GM23338 (cell line): ENCODE data around the gene CXXC1.

ENCODE experiments used
- EZH2phosphoT487 ChIP-seq: fragments of 200-600 bp; sonication (generic); IDR thresholded peaks from one replicate; pipeline ENCODE4 v1.8.1; 2018; ENCODE audit warnings: antibody characterized with exemption; ENCODE audit not compliant: unreplicated experiment
- POLR2AphosphoS5 ChIP-seq: IDR thresholded peaks from 2 replicates; pipeline ENCODE4 v1.6.1; 2016; ENCODE audit warnings: antibody characterized with exemption, low read depth
- TF ChIP-seq, protein P1 (sequence below): IDR thresholded peaks from one replicate; pipeline ENCODE4 v1.6.1; 2018; ENCODE audit warnings: antibody characterized with exemption; ENCODE audit not compliant: unreplicated experiment
- TF ChIP-seq, protein P2 (sequence below), 2 experiments: fragments of 200-600 bp in 1 of 2; sonication (generic) in 1 of 2; conservative IDR thresholded peaks; 2 replicates each; pipeline versions ENCODE4 v1.5.1 to v1.6.1; 2016 to 2017; ENCODE audit warnings: antibody characterized with exemption in 2 of 2, low read depth in 2 of 2, mild to moderate bottlenecking in 2 of 2, moderate library complexity in 1 of 2

DNA sequence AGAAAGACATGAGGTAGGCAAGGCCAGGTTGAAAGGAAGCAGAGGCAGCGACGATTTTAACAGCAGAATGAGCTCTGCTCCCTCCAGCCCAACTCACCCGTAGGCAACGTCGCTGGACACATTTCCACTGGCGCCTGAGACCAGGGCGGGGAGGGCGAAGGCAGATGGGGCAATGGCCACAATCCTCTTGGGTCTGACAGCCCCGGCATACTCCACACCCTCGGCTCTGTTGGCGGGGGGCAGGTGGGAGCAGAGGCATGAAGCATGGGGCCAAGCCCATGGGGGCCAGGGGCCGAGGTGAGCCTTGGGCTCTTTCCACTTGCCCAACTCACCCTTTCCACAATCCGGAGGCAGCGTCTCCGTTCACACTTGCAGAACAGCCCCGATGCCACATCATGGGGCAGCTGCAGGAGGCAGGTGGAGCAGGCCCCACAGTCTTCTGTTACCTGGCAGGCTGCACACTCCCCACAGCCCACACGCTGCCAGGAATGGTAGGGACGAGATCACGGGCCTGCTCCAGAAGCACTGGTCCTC is 11.9 kb downstream of the CXXC1 start:
- TF ChIP-seq POLR2AphosphoS5 (no peak), EZH2phosphoT487 (no peak)
- TF ChIP-seq, protein P1, sequence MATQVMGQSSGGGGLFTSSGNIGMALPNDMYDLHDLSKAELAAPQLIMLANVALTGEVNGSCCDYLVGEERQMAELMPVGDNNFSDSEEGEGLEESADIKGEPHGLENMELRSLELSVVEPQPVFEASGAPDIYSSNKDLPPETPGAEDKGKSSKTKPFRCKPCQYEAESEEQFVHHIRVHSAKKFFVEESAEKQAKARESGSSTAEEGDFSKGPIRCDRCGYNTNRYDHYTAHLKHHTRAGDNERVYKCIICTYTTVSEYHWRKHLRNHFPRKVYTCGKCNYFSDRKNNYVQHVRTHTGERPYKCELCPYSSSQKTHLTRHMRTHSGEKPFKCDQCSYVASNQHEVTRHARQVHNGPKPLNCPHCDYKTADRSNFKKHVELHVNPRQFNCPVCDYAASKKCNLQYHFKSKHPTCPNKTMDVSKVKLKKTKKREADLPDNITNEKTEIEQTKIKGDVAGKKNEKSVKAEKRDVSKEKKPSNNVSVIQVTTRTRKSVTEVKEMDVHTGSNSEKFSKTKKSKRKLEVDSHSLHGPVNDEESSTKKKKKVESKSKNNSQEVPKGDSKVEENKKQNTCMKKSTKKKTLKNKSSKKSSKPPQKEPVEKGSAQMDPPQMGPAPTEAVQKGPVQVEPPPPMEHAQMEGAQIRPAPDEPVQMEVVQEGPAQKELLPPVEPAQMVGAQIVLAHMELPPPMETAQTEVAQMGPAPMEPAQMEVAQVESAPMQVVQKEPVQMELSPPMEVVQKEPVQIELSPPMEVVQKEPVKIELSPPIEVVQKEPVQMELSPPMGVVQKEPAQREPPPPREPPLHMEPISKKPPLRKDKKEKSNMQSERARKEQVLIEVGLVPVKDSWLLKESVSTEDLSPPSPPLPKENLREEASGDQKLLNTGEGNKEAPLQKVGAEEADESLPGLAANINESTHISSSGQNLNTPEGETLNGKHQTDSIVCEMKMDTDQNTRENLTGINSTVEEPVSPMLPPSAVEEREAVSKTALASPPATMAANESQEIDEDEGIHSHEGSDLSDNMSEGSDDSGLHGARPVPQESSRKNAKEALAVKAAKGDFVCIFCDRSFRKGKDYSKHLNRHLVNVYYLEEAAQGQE = no peak
- TF ChIP-seq, protein P2, sequence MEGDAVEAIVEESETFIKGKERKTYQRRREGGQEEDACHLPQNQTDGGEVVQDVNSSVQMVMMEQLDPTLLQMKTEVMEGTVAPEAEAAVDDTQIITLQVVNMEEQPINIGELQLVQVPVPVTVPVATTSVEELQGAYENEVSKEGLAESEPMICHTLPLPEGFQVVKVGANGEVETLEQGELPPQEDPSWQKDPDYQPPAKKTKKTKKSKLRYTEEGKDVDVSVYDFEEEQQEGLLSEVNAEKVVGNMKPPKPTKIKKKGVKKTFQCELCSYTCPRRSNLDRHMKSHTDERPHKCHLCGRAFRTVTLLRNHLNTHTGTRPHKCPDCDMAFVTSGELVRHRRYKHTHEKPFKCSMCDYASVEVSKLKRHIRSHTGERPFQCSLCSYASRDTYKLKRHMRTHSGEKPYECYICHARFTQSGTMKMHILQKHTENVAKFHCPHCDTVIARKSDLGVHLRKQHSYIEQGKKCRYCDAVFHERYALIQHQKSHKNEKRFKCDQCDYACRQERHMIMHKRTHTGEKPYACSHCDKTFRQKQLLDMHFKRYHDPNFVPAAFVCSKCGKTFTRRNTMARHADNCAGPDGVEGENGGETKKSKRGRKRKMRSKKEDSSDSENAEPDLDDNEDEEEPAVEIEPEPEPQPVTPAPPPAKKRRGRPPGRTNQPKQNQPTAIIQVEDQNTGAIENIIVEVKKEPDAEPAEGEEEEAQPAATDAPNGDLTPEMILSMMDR (conservative IDR thresholded peaks at IDR 0.05; ENCODE audit: low read depth in 2 of 2) = no peak
